CD14-positive monocyte (primary cell): Measurements from ENCODE around the gene G6PD. TPM values are rescaled to one million over a fixed set of nuclear protein-coding genes. Genes with fewer than 3 reads are reported as not detected.
A peak's percentile ranks its signal among the peaks of the same experiment; 100 is the strongest.

Source experiments
- DNase-seq, 3 donors: peaks; one replicate each; pipeline ENCODE4 v3.0.0-alpha.2; 2011 to 2022
- H2AFZ ChIP-seq: 2 replicates; pipeline ENCODE4 v1.6.0; 2012; ENCODE audit warnings: mild to moderate bottlenecking, low read depth, low read length, inconsistent platforms; ENCODE audit not compliant: insufficient read depth, poor library complexity, severe bottlenecking
- H3K27ac ChIP-seq, 2 donors: 1 replicate in 1 of 2; 2 replicates in 1 of 2; pipeline ENCODE4 v1.5.1; 2012 to 2013; ENCODE audit warnings: low read length in 2 of 2, control low read depth in 1 of 2, inconsistent platforms in 1 of 2, low read depth in 1 of 2, mild to moderate bottlenecking in 1 of 2
- H3K27me3 ChIP-seq, 2 donors: one replicate each; pipeline versions ENCODE4 v1.6.0 to v1.6.1; 2011 to 2013; ENCODE audit warnings: low read length in 2 of 2; ENCODE audit not compliant: control insufficient read depth in 2 of 2, insufficient read depth in 2 of 2
- H3K36me3 ChIP-seq, 2 donors: replicated peaks in 1 of 2; 1 replicate in 1 of 2; 2 replicates in 1 of 2; pipeline versions ENCODE4 v1.5.1 to v1.6.1; 2012 to 2013; ENCODE audit warnings: low read length in 2 of 2, control low read depth in 1 of 2, inconsistent platforms in 1 of 2, mild to moderate bottlenecking in 1 of 2; ENCODE audit not compliant: insufficient read depth in 2 of 2, control insufficient read depth in 1 of 2
- H3K4me1 ChIP-seq, 2 donors: 1 replicate in 1 of 2; 2 replicates in 1 of 2; pipeline versions ENCODE4 v1.5.1 to v1.6.1; 2012 to 2013; ENCODE audit warnings: low read length in 2 of 2, control low read depth in 1 of 2, inconsistent platforms in 1 of 2, mild to moderate bottlenecking in 1 of 2, moderate library complexity in 1 of 2; ENCODE audit not compliant: insufficient read depth in 2 of 2, control insufficient read depth in 1 of 2
- H3K4me2 ChIP-seq: replicated peaks from 2 replicates; pipeline ENCODE3; 2012; ENCODE audit warnings: low read length, moderate library complexity, mild to moderate bottlenecking; ENCODE audit not compliant: poor library complexity, severe bottlenecking; ENCODE audit errors: extremely low read depth
- H3K4me3 ChIP-seq, 3 experiments: fragments of 200-600 bp in 1 of 3; sonication (generic) in 1 of 3; replicated peaks in 1 of 3; 1 replicate in 2 of 3; 2 replicates in 1 of 3; pipeline ENCODE4 v1.5.1; 2011 to 2013; ENCODE audit warnings: low read length in 3 of 3, mild to moderate bottlenecking in 3 of 3, control low read depth in 2 of 3, low read depth in 2 of 3, inconsistent platforms in 1 of 3, moderate library complexity in 1 of 3
- H3K79me2 ChIP-seq: 2 replicates; pipeline ENCODE4 v1.6.0; 2012; ENCODE audit warnings: mild to moderate bottlenecking, control low read depth, inconsistent platforms, low read length, moderate library complexity; ENCODE audit not compliant: insufficient read depth
- H3K9ac ChIP-seq: 2 replicates; pipeline ENCODE4 v1.6.0; 2017; ENCODE audit warnings: low read length, mild to moderate bottlenecking; ENCODE audit not compliant: insufficient read depth, poor library complexity, severe bottlenecking
- H3K9me3 ChIP-seq, 2 donors: replicated peaks in 1 of 2; 1 replicate in 1 of 2; 2 replicates in 1 of 2; pipeline versions ENCODE4 v1.5.1 to v1.6.1; 2012 to 2013; ENCODE audit warnings: low read length in 2 of 2, control low read depth in 1 of 2; ENCODE audit not compliant: control insufficient read depth in 1 of 2, insufficient read depth in 1 of 2
- H4K20me1 ChIP-seq: 2 replicates; pipeline ENCODE4 v1.6.0; 2012; ENCODE audit warnings: mild to moderate bottlenecking, low read length, control low read depth, moderate library complexity; ENCODE audit not compliant: insufficient read depth
- H3K27ac Mint-ChIP-seq, 7 donors: one replicate each; pipeline ENCODE4 v1.8.0; 2020; ENCODE audit warnings: mild to moderate bottlenecking in 7 of 7, mixed read lengths in 7 of 7, moderate library complexity in 6 of 7, inconsistent platforms in 2 of 7
- H3K27me3 Mint-ChIP-seq, 3 donors: one replicate each; pipeline ENCODE4 v1.8.0; 2021 to 2022; ENCODE audit warnings: low read depth in 3 of 3, mild to moderate bottlenecking in 3 of 3, mixed read lengths in 3 of 3, moderate library complexity in 3 of 3, inconsistent platforms in 1 of 3
- H3K36me3 Mint-ChIP-seq, 2 donors: one replicate each; pipeline ENCODE4 v1.8.0; 2020; ENCODE audit warnings: mixed read lengths in 2 of 2, inconsistent platforms in 1 of 2, mild to moderate bottlenecking in 1 of 2
- H3K4me1 Mint-ChIP-seq: one replicate; pipeline ENCODE4 v1.8.0; 2020; ENCODE audit warnings: mild to moderate bottlenecking, mixed read lengths
- H3K4me3 Mint-ChIP-seq, 2 donors: one replicate each; pipeline ENCODE4 v1.8.0; 2020; ENCODE audit warnings: mild to moderate bottlenecking in 2 of 2, mixed read lengths in 2 of 2, moderate library complexity in 1 of 2
- H3K9me3 Mint-ChIP-seq, 7 donors: one replicate each; pipeline ENCODE4 v1.8.0; 2020 to 2022; ENCODE audit warnings: mixed read lengths in 7 of 7, mild to moderate bottlenecking in 6 of 7, moderate library complexity in 6 of 7, inconsistent platforms in 2 of 7
- WGBS: methylation state at CpG from one replicate; pipeline ENCODE4 v1.1.5; 2013; ENCODE audit warnings: missing lambda C conversion rate; ENCODE audit not compliant: insufficient coverage; 5-methylcytosine and 5-hydroxymethylcytosine counted together
- intact Hi-C, 2 donors: fragments of 100-400 bp; cut with micrococcal nuclease; formaldehyde crosslinking; loops; one replicate each; pipeline versions ENCODE4 v1.15.0 to v1.15.1; 2023
- polyA plus RNA-seq, 3 donors: library from polyadenylated mRNA; depleted of rRNA in 1 of 3; unstranded in 2 of 3; stranded (reverse) in 1 of 3; fragments of 300-500 nt in 2 of 3; fragments of >200 nt in 1 of 3; fragmentation: Illumina TruSeq in 2 of 3; gene quantifications; 1 replicate in 2 of 3; 2 replicates in 1 of 3; pipeline ENCODE4 v1.2.3, GENCODE V29; 2012 to 2021
- TF ChIP-seq, protein P1 (sequence below): fragments of 200-600 bp; IDR thresholded peaks from one replicate; pipeline ENCODE4 v1.8.0; 2022; ENCODE audit warnings: antibody characterized with exemption, mild to moderate bottlenecking

The G6PD gene
- polyA plus RNA-seq, 3 donors = 10.7 to 165 (median 14.7) TPM

DNA sequence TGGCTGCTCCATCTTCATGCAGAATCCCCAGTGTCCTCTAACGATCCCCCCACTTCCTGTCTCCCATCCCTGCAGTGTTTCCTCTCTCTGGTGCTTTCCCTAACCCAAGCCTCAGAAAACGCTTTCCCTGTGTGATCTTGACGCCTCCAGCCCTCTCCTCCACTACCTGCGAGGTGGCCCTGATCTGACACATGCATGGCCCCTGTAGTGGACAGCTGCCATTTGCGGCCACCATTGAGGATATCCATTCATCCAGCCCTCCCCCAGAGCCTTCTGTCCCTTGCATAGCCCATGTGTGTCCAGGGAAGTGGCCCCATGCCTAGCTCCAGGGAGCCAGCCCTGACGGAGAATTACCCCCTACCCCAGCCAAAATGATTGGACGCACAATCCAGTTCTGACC lies 63.3 kb downstream of the G6PD start:
- Mint-ChIP-seq H3K9me3 (peaks cover 0 to 10% (median 5%) of the 10 kb centered on the region in 7 donors), H3K4me3 (no peak overlapping the region), H3K4me1 (peaks cover 25% of the 10 kb centered on the region), H3K27ac (peak overlapping the region in 1 of 7 donors; percentile 42), H3K27me3 (peaks cover 0 to 18% (median 3%) of the 10 kb centered on the region in 3 donors), H3K36me3 (peaks cover 8 to 15% of the 10 kb centered on the region in 2 donors)
- H3K27me3 ChIP-seq = no peaks in the 10 kb centered on the region
- no peak overlapping the region for H3K4me2 ChIP-seq
- peaks cover 0 to 3% of the 10 kb centered on the region in 2 donors for H3K36me3 ChIP-seq
- intact Hi-C loops = no loop called here
- no peak overlapping the region for H3K9ac ChIP-seq
- no peak for DNase-seq
- no peak overlapping the region for H3K27ac ChIP-seq
- no peaks in the 10 kb centered on the region for H3K9me3 ChIP-seq
- 36% methylated on average over 2 of the region's 7 CpGs for WGBS
- TF ChIP-seq, protein P1, sequence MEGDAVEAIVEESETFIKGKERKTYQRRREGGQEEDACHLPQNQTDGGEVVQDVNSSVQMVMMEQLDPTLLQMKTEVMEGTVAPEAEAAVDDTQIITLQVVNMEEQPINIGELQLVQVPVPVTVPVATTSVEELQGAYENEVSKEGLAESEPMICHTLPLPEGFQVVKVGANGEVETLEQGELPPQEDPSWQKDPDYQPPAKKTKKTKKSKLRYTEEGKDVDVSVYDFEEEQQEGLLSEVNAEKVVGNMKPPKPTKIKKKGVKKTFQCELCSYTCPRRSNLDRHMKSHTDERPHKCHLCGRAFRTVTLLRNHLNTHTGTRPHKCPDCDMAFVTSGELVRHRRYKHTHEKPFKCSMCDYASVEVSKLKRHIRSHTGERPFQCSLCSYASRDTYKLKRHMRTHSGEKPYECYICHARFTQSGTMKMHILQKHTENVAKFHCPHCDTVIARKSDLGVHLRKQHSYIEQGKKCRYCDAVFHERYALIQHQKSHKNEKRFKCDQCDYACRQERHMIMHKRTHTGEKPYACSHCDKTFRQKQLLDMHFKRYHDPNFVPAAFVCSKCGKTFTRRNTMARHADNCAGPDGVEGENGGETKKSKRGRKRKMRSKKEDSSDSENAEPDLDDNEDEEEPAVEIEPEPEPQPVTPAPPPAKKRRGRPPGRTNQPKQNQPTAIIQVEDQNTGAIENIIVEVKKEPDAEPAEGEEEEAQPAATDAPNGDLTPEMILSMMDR = no peak
- peaks cover 35 to 47% of the 10 kb centered on the region in 2 donors for H3K4me1 ChIP-seq
- no peak overlapping the region for H3K4me3 ChIP-seq
- H2AFZ ChIP-seq = no peak overlapping the region
- H3K79me2 ChIP-seq = peaks cover 17% of the 10 kb centered on the region
- H4K20me1 ChIP-seq = no peaks in the 10 kb centered on the region

DNA sequence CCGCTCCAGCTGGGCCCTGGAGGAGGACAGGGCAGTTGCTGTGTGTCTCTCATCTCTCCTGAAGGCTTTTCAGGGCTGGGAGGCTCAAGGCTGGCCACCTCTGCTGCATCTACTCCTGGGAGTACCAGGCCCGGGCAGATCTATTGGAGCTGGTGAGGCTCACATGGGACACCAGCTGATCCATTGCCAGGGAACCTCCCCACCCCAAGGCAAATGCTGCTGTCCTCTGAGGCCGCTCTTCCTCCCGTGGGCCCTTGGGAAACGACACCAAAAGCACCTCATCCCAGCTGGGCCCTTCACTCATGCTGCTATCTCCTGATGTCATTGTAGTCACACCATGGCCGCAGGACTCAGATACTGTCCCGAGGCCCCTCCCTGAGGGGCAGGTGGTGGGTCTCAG lies 63.9 kb downstream of the G6PD start:
- Histone ChIP-seq H3K36me3 (peaks cover 0 to 3% of the 10 kb centered on the region in 2 donors), H3K9me3 (no peaks in the 10 kb centered on the region), H4K20me1 (no peaks in the 10 kb centered on the region), H3K79me2 (peaks cover 16% of the 10 kb centered on the region), H3K4me3 (no peak overlapping the region), H3K27me3 (no peaks in the 10 kb centered on the region), H2AFZ (no peak overlapping the region), H3K27ac (no peak overlapping the region), H3K4me1 (peaks cover 40 to 52% of the 10 kb centered on the region in 2 donors), H3K9ac (no peak overlapping the region), H3K4me2 (no peak overlapping the region)
- Mint-ChIP-seq H3K4me3 (no peak overlapping the region), H3K27me3 (peaks cover 0 to 18% (median 3%) of the 10 kb centered on the region in 3 donors), H3K27ac (peak overlapping the region in 2 of 7 donors; percentile 20 to 59), H3K4me1 (peaks cover 29% of the 10 kb centered on the region), H3K36me3 (peaks cover 3 to 10% of the 10 kb centered on the region in 2 donors), H3K9me3 (peaks cover 0 to 10% (median 5%) of the 10 kb centered on the region in 7 donors)
- intact Hi-C loops = no loop called here
- TF ChIP-seq, protein P1 = no peak
- DNase-seq = no peak
- 92% methylated on average over 2 of the region's 7 CpGs for WGBS
